Muscle of leg (tissue), 11 donors: Measurements from ENCODE around the gene BANF2. TPM values are rescaled to one million over a fixed set of nuclear protein-coding genes. Genes with fewer than 3 reads are reported as not detected.

Source experiments
- DNase-seq: peaks from one replicate; pipeline ENCODE4 v3.0.0; 2013
- H3K27ac ChIP-seq: one replicate; pipeline ENCODE4 v1.5.1; 2013; ENCODE audit warnings: mild to moderate bottlenecking, low read length, control low read depth
- H3K27me3 ChIP-seq: one replicate; pipeline ENCODE4 v1.6.1; 2013; ENCODE audit warnings: low read length; ENCODE audit not compliant: control insufficient read depth, insufficient read depth
- H3K36me3 ChIP-seq: one replicate; pipeline ENCODE4 v1.6.1; 2013; ENCODE audit warnings: low read length; ENCODE audit not compliant: control insufficient read depth, insufficient read depth
- H3K4me1 ChIP-seq: one replicate; pipeline ENCODE4 v1.6.1; 2013; ENCODE audit warnings: low read length; ENCODE audit not compliant: control insufficient read depth, insufficient read depth
- H3K4me3 ChIP-seq: one replicate; pipeline ENCODE4 v1.5.1; 2013; ENCODE audit warnings: low read length, control low read depth
- H3K9me3 ChIP-seq: replicated peaks from 2 replicates; pipeline ENCODE4 v1.6.1; 2013; ENCODE audit warnings: low read depth, low read length; ENCODE audit not compliant: control insufficient read depth
- WGBS: methylation state at CpG from one replicate; pipeline ENCODE4 v1.1.5; 2013; ENCODE audit warnings: missing lambda C conversion rate; ENCODE audit not compliant: insufficient coverage; 5-methylcytosine and 5-hydroxymethylcytosine counted together
- polyA plus RNA-seq, 8 donors: library from polyadenylated mRNA; unstranded; fragments of 120-200 nt; gene quantifications; one replicate each; pipeline versions ENCODE4 v1.2.1 to v1.2.3, GENCODE V29; 2013; ENCODE audit warnings: inconsistent platforms in 1 of 8, low replicate concordance in 1 of 8; ENCODE audit not compliant: insufficient read length in 8 of 8, insufficient read depth in 1 of 8
- total RNA-seq: library from RNA; stranded (reverse); fragments of 120-200 nt; gene quantifications from one replicate; pipeline ENCODE4 v1.2.4, GENCODE V29; 2013

BANF2 gene
- total and polyA plus RNA-seq, 9 donors: not detected

- Histone ChIP-seq H3K9me3 (peaks cover 4% of the 10 kb centered on the region), H3K27ac (no peak overlapping the region), H3K4me3 (no peak overlapping the region), H3K4me1 (peaks cover 14% of the 10 kb centered on the region), H3K36me3 (no peaks in the 10 kb centered on the region), H3K27me3 (peaks cover 3% of the 10 kb centered on the region)
- WGBS: 100% methylated on average over 1 of the region's 5 CpGs
- DNase-seq: no peak
These were observed 34.6 kb downstream of the BANF2 start for GRCh38 chr20:17734374-17734773.

- no peak overlapping the region for H3K4me3 ChIP-seq
- H3K36me3 ChIP-seq: no peaks in the 10 kb centered on the region
- H3K27me3 ChIP-seq: peaks cover 3% of the 10 kb centered on the region
- H3K9me3 ChIP-seq: peaks cover 8% of the 10 kb centered on the region
- DNase-seq: no peak
- WGBS: 55% methylated on average over 6 of the region's 9 CpGs
- peaks cover 14% of the 10 kb centered on the region for H3K4me1 ChIP-seq
- H3K27ac ChIP-seq: no peak overlapping the region
These were observed 35.5 kb downstream of the BANF2 start for GRCh38 chr20:17735206-17735804.

DNA sequence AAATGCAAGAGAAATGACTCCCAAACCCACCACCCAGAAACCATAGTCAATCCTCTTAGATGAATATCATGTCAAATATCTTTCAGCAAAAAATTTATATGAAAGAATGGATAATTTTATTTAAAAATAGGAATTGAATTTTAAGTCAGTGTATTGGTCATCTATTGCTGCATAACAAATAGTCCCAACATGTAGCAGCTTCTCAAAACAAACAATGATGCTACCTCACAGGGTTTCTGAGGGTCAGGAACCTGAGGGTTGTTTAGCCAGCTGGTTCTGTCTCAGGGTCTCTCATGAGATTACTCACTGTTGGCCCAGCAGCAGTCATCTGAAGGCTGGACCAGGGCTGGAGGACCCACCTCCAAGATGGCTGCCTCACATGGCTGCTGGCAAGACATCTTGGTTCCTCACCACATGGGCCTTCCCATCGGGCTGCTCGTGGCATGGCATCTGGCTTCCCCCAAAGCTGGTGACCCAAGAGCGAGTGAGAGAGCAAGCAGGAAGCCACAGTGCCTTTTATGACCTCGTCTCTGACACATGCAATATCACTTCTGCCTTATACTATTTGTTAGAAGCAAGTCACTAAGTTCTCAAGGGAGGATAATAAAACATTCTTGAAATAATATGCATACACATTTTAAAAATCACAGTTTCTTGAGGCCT is 36.3 kb downstream of the BANF2 start:
- no peak for DNase-seq
- Histone ChIP-seq H3K4me1 (peaks cover 14% of the 10 kb centered on the region), H3K36me3 (no peaks in the 10 kb centered on the region), H3K9me3 (peaks cover 8% of the 10 kb centered on the region), H3K27me3 (peaks cover 3% of the 10 kb centered on the region), H3K27ac (no peak overlapping the region), H3K4me3 (no peak overlapping the region)
- WGBS: 90% methylated on average over 2 of the region's 4 CpGs

DNA sequence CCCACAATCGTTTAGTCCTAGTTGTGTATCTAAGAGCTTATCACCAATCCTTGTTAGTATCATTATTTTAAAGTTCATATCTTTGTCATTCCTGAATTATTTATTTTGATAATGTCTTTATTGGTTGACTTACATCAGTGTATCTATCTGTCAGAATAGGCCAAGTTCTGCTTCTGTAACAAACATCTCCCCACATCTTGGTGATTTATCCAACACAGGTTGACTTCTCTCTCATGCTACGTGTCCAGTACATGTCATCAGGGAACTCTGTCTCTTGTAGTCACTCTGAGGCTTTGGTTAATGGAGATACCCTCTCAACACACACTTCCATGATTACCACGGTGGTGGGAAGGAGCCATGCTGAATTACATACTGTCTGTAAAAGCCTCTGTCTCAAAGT is 38.4 kb downstream of the BANF2 start:
- Histone ChIP-seq H3K4me3 (no peak overlapping the region), H3K27ac (no peak overlapping the region), H3K27me3 (peaks cover 3% of the 10 kb centered on the region), H3K36me3 (no peaks in the 10 kb centered on the region), H3K4me1 (peaks cover 8% of the 10 kb centered on the region), H3K9me3 (peaks cover 8% of the 10 kb centered on the region)
- WGBS: 100% methylated on average over 1 of the region's 3 CpGs
- DNase-seq: no peak

DNA sequence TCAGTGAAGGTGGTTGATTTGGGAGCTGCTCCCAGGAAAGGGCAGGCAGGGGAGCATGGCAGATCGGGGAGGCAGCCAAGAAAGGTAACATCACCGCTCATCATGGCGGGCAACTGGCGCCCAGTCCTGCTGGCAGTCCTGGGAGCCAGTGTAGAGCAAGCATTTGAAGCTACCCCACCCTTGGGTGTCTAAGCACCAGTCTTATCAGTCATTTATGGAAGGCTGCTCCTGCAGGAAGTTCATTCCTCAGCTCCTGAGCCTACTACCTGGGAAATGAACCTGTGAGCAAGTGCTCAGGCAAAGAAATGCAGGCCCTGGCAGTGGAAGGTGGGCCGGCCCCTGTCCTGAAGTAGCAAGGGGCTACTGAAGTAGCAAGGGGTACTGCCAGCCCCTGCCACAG is 41.5 kb downstream of the BANF2 start:
- Histone ChIP-seq H3K36me3 (no peaks in the 10 kb centered on the region), H3K9me3 (peaks cover 5% of the 10 kb centered on the region), H3K27ac (no peak overlapping the region), H3K4me3 (no peak overlapping the region), H3K4me1 (no peaks in the 10 kb centered on the region), H3K27me3 (no peaks in the 10 kb centered on the region)
- DNase-seq: no peak
- 92% methylated on average over 4 of the region's 5 CpGs for WGBS

DNA sequence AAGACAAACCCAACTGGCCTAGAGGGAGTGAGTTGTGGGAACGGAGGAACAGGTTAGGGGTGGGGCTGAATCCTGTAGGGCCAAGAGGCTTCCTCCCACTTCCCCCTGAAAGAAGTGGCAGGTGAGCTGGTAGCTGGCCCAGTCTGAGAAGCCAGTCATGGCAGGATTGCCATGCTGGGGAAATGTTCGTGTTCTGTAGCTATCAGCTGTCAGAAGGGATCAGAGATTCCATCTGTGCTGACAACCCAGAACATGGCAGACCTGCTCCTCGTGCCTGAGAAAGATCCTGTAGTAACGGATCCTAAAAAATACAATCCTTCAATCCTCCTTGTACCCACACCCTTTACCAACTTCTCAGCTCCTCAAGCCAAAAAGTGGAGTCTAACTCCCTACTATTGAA is 43.0 kb downstream of the BANF2 start:
- no peak overlapping the region for H3K27ac ChIP-seq
- H3K36me3 ChIP-seq: no peaks in the 10 kb centered on the region
- no peaks in the 10 kb centered on the region for H3K27me3 ChIP-seq
- DNase-seq: no peak
- peaks cover 5% of the 10 kb centered on the region for H3K9me3 ChIP-seq
- 63% methylated on average over 4 of the region's 4 CpGs for WGBS
- no peaks in the 10 kb centered on the region for H3K4me1 ChIP-seq
- no peak overlapping the region for H3K4me3 ChIP-seq

DNA sequence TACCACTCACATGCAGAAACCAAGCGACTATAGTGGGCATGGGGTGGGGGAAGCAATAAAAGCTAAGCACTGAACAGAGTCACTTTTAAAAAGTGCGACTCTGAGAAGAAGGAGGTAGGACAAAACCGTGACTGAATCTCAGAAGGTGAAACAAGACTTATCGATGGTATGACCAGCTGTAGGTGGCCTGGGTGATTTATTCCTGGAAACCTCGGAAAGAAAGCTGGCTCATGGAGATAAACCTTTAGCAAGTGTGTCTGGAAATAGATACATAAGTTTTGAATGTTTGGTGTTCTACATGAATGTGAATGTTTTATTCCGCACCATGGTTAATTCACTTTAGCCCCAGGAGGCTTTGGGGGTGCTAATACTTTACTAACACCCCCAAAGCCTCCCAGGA is 43.9 kb downstream of the BANF2 start:
- H3K36me3 ChIP-seq: no peaks in the 10 kb centered on the region
- no peak overlapping the region for H3K4me3 ChIP-seq
- DNase-seq: no peak
- H3K27ac ChIP-seq: no peak overlapping the region
- H3K9me3 ChIP-seq: peaks cover 5% of the 10 kb centered on the region
- H3K4me1 ChIP-seq: no peaks in the 10 kb centered on the region
- 82% methylated on average over 4 of the region's 6 CpGs for WGBS
- no peaks in the 10 kb centered on the region for H3K27me3 ChIP-seq

DNA sequence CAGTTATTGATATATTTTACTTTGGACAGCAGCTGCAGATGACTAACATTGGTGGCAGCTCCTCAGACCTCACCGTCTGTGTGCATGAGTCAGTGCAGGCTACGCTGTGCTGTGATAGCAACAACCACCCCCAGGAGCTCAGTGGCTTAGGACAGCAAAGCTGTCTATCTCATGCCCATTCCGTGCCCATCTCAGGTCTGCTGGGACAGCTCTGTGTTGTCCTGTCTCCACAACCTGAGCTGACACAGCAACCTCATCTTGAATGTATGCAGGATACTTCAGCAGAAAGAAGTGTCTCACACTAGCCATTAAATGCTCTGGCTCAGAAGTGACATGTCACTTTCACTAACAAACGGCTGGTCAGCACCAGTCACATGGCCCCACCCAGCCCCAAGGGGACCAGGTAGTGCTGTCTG is 47.7 kb downstream of the BANF2 start:
- no peaks in the 10 kb centered on the region for H3K9me3 ChIP-seq
- no peaks in the 10 kb centered on the region for H3K36me3 ChIP-seq
- peaks cover 2% of the 10 kb centered on the region for H3K4me1 ChIP-seq
- WGBS: 62% methylated on average over 3 of the region's 4 CpGs
- H3K27ac ChIP-seq: no peak overlapping the region
- no peaks in the 10 kb centered on the region for H3K27me3 ChIP-seq
- H3K4me3 ChIP-seq: no peak overlapping the region
- DNase-seq: peak; percentile 28

GRCh38 chr20:17748279-17748678 is 48.5 kb downstream of the BANF2 start:
- no peak for DNase-seq
- WGBS: 81% methylated on average over 3 of the region's 5 CpGs

GRCh38 chr20:17749626-17749977 is 49.8 kb downstream of the BANF2 start:
- peak overlapping the region; percentile 74 for H3K27ac ChIP-seq
- no peaks in the 10 kb centered on the region for H3K36me3 ChIP-seq
- H3K9me3 ChIP-seq: no peaks in the 10 kb centered on the region
- WGBS: 46% methylated on average over 3 of the region's 5 CpGs
- H3K27me3 ChIP-seq: no peaks in the 10 kb centered on the region
- no peak overlapping the region for H3K4me3 ChIP-seq
- no peak for DNase-seq
- peaks cover 2% of the 10 kb centered on the region for H3K4me1 ChIP-seq

More at GRCh38 chr20:17748279-17748678, 48.5 kb downstream of the BANF2 start:
- Histone ChIP-seq H3K27ac (no peak overlapping the region), H3K4me3 (no peak overlapping the region), H3K4me1 (peaks cover 2% of the 10 kb centered on the region), H3K9me3 (no peaks in the 10 kb centered on the region), H3K27me3 (no peaks in the 10 kb centered on the region), H3K36me3 (no peaks in the 10 kb centered on the region)
